DOHH2 (cell line): ENCODE data around the gene AGRN.

Experiments
- CTCF ChIP-seq: fragments of 200-600 bp; sonication (generic); IDR thresholded peaks from one replicate; pipeline ENCODE4 v1.5.1; 2014; ENCODE audit warnings: antibody characterized with exemption, mild to moderate bottlenecking, low read depth, low read length; ENCODE audit not compliant: poor library complexity, severe bottlenecking
- EZH2phosphoT487 ChIP-seq: fragments of 200-600 bp; sonication (generic); IDR thresholded peaks from 2 replicates; pipeline ENCODE4 v1.6.1; 2017; ENCODE audit warnings: borderline replicate concordance, mild to moderate bottlenecking, antibody characterized with exemption, low read length, moderate library complexity, mixed read lengths

- TF ChIP-seq CTCF (no peak), EZH2phosphoT487 (peak; percentile 59; the same call in 1 of the 2 replicates)
These were observed 592 bp downstream of the AGRN start for GRCh38 chr1:1020415-1021009.
